ENCODE data around the gene RASEF. TPM values are rescaled to one million over a fixed set of nuclear protein-coding genes. Genes with fewer than 3 reads are reported as not detected.

The RASEF gene
- total and polyA plus RNA-seq, 3 donors from 2014 or later, result 2.7 to 10.8 (median 9.1) TPM

DNA sequence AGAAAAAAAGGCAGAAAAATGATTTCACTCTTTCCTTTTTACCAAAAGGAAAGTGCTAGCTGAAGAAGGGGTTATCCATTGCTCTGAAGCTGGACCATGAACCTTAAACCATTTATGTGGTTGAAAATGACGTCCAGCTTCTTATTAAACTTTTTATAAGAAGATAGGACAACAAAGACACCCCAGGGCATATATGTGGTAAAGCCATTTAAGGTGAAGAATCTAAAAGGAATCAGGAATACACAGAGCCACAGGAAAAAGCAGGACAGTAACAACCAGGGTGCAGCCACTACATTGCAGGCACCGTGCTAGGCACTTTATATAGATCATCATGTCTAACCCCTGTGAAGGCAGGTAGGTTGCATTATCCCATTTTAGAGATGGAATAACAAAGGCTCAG lies 42.1 kb downstream of the RASEF start:
- 87 to 94% methylated on average over 2 of the region's 2 CpGs for WGBS, 2 donors
- H3K27ac ChIP-seq, result no peak overlapping the region
- no peaks in the 10 kb centered on the region for H3K4me1 ChIP-seq
- no peak overlapping the region for H3K4me3 ChIP-seq
- no peaks in the 10 kb centered on the region for H3K27me3 ChIP-seq
- no peaks in the 10 kb centered on the region for H3K9me3 ChIP-seq
- TF ChIP-seq, protein P1, sequence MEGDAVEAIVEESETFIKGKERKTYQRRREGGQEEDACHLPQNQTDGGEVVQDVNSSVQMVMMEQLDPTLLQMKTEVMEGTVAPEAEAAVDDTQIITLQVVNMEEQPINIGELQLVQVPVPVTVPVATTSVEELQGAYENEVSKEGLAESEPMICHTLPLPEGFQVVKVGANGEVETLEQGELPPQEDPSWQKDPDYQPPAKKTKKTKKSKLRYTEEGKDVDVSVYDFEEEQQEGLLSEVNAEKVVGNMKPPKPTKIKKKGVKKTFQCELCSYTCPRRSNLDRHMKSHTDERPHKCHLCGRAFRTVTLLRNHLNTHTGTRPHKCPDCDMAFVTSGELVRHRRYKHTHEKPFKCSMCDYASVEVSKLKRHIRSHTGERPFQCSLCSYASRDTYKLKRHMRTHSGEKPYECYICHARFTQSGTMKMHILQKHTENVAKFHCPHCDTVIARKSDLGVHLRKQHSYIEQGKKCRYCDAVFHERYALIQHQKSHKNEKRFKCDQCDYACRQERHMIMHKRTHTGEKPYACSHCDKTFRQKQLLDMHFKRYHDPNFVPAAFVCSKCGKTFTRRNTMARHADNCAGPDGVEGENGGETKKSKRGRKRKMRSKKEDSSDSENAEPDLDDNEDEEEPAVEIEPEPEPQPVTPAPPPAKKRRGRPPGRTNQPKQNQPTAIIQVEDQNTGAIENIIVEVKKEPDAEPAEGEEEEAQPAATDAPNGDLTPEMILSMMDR (IDR thresholded peaks at IDR 0.05), result no peak
- no peak for TF ChIP-seq POLR2A (IDR thresholded peaks at IDR 0.05)
- intact Hi-C loops (cut with DNase I; ENCODE audit: low total_unique reads), result no loop called here
- DNase-seq, result no peak
- no peaks in the 10 kb centered on the region for H3K36me3 ChIP-seq (ENCODE audit: low read depth, missing control alignments)

DNA sequence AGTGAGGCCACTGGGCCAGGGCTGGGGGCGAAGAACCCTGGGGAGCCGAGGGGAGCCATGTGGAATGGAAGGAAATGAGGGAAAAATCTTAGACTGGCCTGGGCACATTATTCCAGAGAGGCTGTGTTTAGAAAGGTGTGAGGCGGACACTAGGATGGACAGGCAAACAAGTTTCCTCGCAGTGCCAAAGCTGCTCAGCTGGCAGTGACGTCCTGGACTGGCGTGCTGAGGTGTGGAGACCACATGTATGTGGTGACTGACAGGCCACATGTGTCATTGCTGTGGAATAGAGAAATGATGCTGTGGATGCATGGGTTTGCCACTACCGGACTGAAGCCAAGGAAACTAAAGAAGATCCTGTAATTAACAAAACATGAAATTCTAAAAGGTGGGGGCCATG lies 42.6 kb downstream of the RASEF start:
- Histone ChIP-seq H3K9me3 (no peaks in the 10 kb centered on the region), H3K27ac (no peak overlapping the region), H3K4me1 (no peaks in the 10 kb centered on the region), H3K4me3 (no peak overlapping the region), H3K27me3 (no peaks in the 10 kb centered on the region), H3K36me3 (ENCODE audit: low read depth, missing control alignments) (no peaks in the 10 kb centered on the region)
- WGBS, 2 donors, result 85 to 93% methylated on average over 7 of the region's 7 CpGs
- intact Hi-C loops (cut with DNase I; ENCODE audit: low total_unique reads), result no loop called here
- TF ChIP-seq POLR2A (IDR thresholded peaks at IDR 0.05), result no peak
- TF ChIP-seq, protein P1 (IDR thresholded peaks at IDR 0.05), result no peak
- DNase-seq, result no peak

DNA sequence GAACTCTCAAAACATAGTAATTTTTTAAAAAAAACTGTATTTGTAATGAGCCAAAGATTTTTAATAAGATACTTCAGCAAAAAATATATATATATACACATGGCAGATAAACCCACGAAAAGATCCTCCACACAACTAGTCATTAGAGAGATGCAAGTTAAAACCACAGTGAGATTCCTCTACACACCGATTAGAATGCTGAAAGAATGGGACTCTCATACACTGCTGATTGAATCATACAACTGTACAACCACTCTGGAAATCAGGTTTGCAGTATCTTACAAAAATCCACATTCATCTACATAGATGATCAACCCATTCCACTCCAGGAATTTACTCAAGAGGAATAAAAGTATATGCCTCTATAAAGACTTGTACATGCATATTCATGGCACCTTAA lies 43.7 kb downstream of the RASEF start:
- WGBS, 2 donors, result 93% methylated on average over 2 of the region's 2 CpGs
- TF ChIP-seq, protein P1 (IDR thresholded peaks at IDR 0.05), result no peak
- no peak for TF ChIP-seq POLR2A (IDR thresholded peaks at IDR 0.05)

DNA sequence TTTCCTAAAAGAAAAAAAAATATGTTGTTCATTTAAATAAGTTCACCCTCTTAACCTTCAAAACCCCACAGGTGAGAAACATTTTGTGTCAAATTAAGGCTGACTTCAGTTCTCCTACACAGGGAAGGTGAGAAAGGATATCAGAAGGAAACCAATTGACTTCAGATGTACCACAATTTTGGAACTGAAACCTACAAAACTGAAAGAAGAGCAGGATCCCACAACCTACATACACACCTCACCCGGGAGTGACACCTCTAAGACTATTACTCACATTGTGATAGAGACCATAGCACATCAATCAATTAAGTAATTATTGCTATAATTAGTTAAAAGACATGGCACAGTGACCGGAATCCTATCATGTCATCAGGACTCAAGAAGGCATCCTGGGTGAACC lies 47.0 kb downstream of the RASEF start:
- intact Hi-C loops (cut with DNase I; ENCODE audit: low total_unique reads), result no loop called here
- TF ChIP-seq POLR2A (IDR thresholded peaks at IDR 0.05), result no peak
- TF ChIP-seq, protein P1 (IDR thresholded peaks at IDR 0.05), result no peak
- Histone ChIP-seq H3K27me3 (no peaks in the 10 kb centered on the region), H3K9me3 (no peaks in the 10 kb centered on the region), H3K4me1 (no peaks in the 10 kb centered on the region), H3K4me3 (no peak overlapping the region), H3K27ac (no peak overlapping the region), H3K36me3 (ENCODE audit: low read depth, missing control alignments) (no peaks in the 10 kb centered on the region)
- WGBS, 2 donors, result 89 to 93% methylated on average over 2 of the region's 2 CpGs
- DNase-seq, result no peak

More for the DNA sequence above, 43.7 kb downstream of the RASEF start:
- H3K4me1 ChIP-seq, result no peaks in the 10 kb centered on the region
- intact Hi-C loops (cut with DNase I; ENCODE audit: low total_unique reads), result no loop called here
- no peak for DNase-seq
- H3K36me3 ChIP-seq (ENCODE audit: low read depth, missing control alignments), result no peaks in the 10 kb centered on the region
- H3K27ac ChIP-seq, result no peak overlapping the region
- H3K9me3 ChIP-seq, result no peaks in the 10 kb centered on the region
- H3K4me3 ChIP-seq, result no peak overlapping the region
- no peaks in the 10 kb centered on the region for H3K27me3 ChIP-seq

DNA sequence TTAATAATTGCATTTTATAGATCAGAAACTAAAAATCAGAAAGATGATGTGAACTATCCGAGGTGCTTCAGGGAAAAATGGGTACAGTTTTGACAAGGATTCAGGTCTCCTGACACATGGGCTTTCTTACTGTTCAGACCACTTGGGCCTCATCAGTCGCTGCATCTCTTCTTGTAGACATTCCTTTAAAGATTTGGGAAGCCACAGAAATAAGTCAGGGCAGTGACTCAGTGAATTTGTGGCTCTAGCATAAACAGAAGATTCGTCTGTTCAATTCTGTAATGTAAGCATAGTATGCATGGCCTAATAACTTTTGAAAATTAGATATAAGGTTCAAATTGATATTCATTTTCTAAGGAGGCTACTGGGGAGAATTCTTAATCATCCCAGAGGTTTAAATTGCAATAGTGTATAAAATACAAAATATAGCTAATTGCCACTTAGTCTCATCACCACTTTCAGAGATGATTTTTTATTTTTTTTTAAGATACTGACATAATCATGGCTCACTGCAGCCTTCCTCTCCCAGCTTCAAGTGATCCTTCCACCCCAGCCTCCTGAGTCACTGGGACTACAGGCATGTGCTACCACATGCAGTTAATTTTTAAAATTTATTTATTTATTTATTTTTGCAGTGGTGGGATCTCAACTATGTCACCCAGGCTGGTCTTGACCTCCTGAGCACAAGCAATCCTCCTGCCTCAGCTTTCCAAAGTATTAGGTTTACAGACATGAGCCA lies 48.9 kb downstream of the RASEF start:
- H3K9me3 ChIP-seq, result no peaks in the 10 kb centered on the region
- no peak for TF ChIP-seq POLR2A (IDR thresholded peaks at IDR 0.05)
- TF ChIP-seq, protein P1 (IDR thresholded peaks at IDR 0.05), result no peak
- H3K27ac ChIP-seq, result no peak overlapping the region
- intact Hi-C loops (cut with DNase I; ENCODE audit: low total_unique reads), result no loop called here
- no peak for DNase-seq
- no peaks in the 10 kb centered on the region for H3K27me3 ChIP-seq
- 86 to 92% methylated on average over 3 of the region's 3 CpGs for WGBS, 2 donors
- H3K36me3 ChIP-seq (ENCODE audit: low read depth, missing control alignments), result no peaks in the 10 kb centered on the region
- no peaks in the 10 kb centered on the region for H3K4me1 ChIP-seq
- no peak overlapping the region for H3K4me3 ChIP-seq

Measured in testis (tissue), 3 donors.